ENCODE data around the gene ANKLE2.
A peak's percentile ranks its signal among the peaks of the same experiment; 100 is the strongest.

Gene ANKLE2

GRCh38 chr12:132711080-132711843, 50.4 kb downstream of the ANKLE2 start (continued):
- TF ChIP-seq ZBTB26 (tag by site-specific recombination; optimal IDR thresholded peaks at IDR 0.05): peak; percentile 89
- peak; percentile 46; the same call in 1 of the 2 replicates for TF ChIP-seq ZEB2 (tag by site-specific recombination; IDR thresholded peaks at IDR 0.05)

- H3K4me3 ChIP-seq (ENCODE audit: low read depth, low read length): peak within 1 kb of the TSS; percentile 83
- H3K4me1 ChIP-seq (ENCODE audit: control insufficient read depth, insufficient read depth, low read length): no peaks in the 10 kb centered on the region
- CTCF ChIA-PET: no interaction called here
- peak within 1 kb of the TSS; percentile 87 for H3K27ac ChIP-seq (ENCODE audit: extremely low read depth, low read depth, low read length)
- POLR2A ChIA-PET: interaction anchor here (0.7 kb wide), 1 partner anchor 10 kb away, joined by 3 read pairs; no protein-coding TSS in a partner anchor
- H3K36me3 ChIP-seq (ENCODE audit: control insufficient read depth in 2 of 2, insufficient read depth in 1 of 2, low read length in 2 of 2): peaks cover 6 to 32% of the 10 kb centered on the region in 2 experiments; a peak in 2 of 3 replicates
- no peaks in the 10 kb centered on the region for H3K9me3 ChIP-seq (ENCODE audit: control insufficient read depth, insufficient read depth, low read depth, low read length)
- TF ChIP-seq ZNF670 (tag by site-specific recombination; IDR thresholded peaks at IDR 0.05; ENCODE audit: low read depth) (no peak), ZNF23 (tag by site-specific recombination; IDR thresholded peaks at IDR 0.05; ENCODE audit: borderline replicate concordance) (no peak), ZNF549 (tag by site-specific recombination; IDR thresholded peaks at IDR 0.05) (no peak), ZNF37A (tag by site-specific recombination; IDR thresholded peaks at IDR 0.05) (no peak), ZSCAN4 (tag by site-specific recombination; IDR thresholded peaks at IDR 0.05) (no peak), IKZF3 (tag by site-specific recombination; IDR thresholded peaks at IDR 0.05) (peak; percentile 39; the same call in 1 of the 2 replicates), PATZ1 (tag by site-specific recombination; IDR thresholded peaks at IDR 0.05) (no peak), ZNF266 (tag by site-specific recombination; IDR thresholded peaks at IDR 0.05; ENCODE audit: low read depth) (no peak), ZNF626 (tag by site-specific recombination; IDR thresholded peaks at IDR 0.05) (no peak), ZNF274 (IDR thresholded peaks at IDR 0.05; ENCODE audit: low read length) (no peak), ZNF274 (tag by site-specific recombination; IDR thresholded peaks at IDR 0.05; ENCODE audit: borderline replicate concordance) (no peak), ZNF624 (tag by site-specific recombination; IDR thresholded peaks at IDR 0.05) (no peak), ZNF513 (tag by site-specific recombination; IDR thresholded peaks at IDR 0.05) (no peak), ZNF791 (tag by site-specific recombination; IDR thresholded peaks at IDR 0.05) (no peak), ZNF146 (tag by site-specific recombination; IDR thresholded peaks at IDR 0.05) (no peak), AEBP2 (tag by site-specific recombination; IDR thresholded peaks at IDR 0.05; ENCODE audit: borderline replicate concordance) (no peak), ZNF544 (tag by site-specific recombination; IDR thresholded peaks at IDR 0.05) (no peak), ZNF561 (tag by site-specific recombination; IDR thresholded peaks at IDR 0.05; ENCODE audit: borderline replicate concordance) (peak; percentile 84), SETDB1 (IDR thresholded peaks at IDR 0.05; ENCODE audit: insufficient read length, low read length) (no peak), ZNF157 (tag by site-specific recombination; IDR thresholded peaks at IDR 0.05) (no peak), ZSCAN16 (tag by site-specific recombination; IDR thresholded peaks at IDR 0.05) (no peak)
- TF ChIP-seq, protein P1, sequence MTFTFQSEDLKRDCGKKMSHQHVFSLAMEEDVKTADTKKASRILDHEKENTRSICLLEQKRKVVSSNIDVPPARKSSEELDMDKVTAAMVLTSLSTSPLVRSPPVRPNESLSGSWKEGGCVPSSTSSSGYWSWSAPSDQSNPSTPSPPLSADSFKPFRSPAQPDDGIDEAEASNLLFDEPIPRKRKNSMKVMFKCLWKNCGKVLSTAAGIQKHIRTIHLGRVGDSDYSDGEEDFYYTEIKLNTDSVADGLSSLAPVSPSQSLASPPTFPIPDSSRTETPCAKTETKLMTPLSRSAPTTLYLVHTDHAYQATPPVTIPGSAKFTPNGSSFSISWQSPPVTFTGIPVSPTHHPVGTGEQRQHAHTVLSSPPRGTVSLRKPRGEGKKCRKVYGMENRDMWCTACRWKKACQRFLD (tag by site-specific recombination; IDR thresholded peaks at IDR 0.05): no peak
- TF ChIP-seq, protein P2, sequence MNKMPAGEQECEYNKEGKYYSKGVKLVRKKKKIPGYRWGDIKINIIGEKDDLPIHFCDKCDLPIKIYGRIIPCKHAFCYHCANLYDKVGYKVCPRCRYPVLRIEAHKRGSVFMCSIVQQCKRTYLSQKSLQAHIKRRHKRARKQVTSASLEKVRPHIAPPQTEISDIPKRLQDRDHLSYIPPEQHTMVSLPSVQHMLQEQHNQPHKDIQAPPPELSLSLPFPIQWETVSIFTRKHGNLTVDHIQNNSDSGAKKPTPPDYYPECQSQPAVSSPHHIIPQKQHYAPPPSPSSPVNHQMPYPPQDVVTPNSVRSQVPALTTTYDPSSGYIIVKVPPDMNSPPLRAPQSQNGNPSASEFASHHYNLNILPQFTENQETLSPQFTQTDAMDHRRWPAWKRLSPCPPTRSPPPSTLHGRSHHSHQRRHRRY (tag by site-specific recombination; IDR thresholded peaks at IDR 0.05): no peak
Observed at GRCh38 chr12:132710405-132711079, 51.1 kb downstream of the ANKLE2 start, which contains the start of gene PGAM5. TSS of gene PGAM5 (plus strand) at chr12:132710842. CDS start at chr12:132710877, 35 bp downstream.
